GM12891 (cell line): Measurements from ENCODE around the gene TFCP2L1.

ENCODE experiments used
- DNase-seq: peaks from one replicate; pipeline ENCODE4 v3.0.0; 2011; ENCODE audit warnings: low spot score; ENCODE audit not compliant: insufficient read length
- FAIRE-seq: peaks from 2 replicates; lab custom pipeline; 2011; peaks lifted over from hg19 to GRCh38; lab: Jason Lieb, UNC
- PAX5 ChIP-seq: IDR thresholded peaks from 2 replicates; pipeline ENCODE4 v1.6.1; 2011; ENCODE audit warnings: low read length, moderate library complexity, mild to moderate bottlenecking; ENCODE audit not compliant: insufficient read depth, severe bottlenecking
- POLR2A ChIP-seq: IDR thresholded peaks from 2 replicates; pipeline ENCODE4 v1.6.1; 2011; ENCODE audit warnings: low read depth, low read length, control low read depth
- POLR2AphosphoS5 ChIP-seq: IDR thresholded peaks from 2 replicates; pipeline ENCODE4 v1.6.1; 2011; ENCODE audit warnings: low read depth, low read length, control low read depth
- POU2F2 ChIP-seq: IDR thresholded peaks from 2 replicates; pipeline ENCODE4 v1.6.1; 2011; ENCODE audit warnings: low read depth, mild to moderate bottlenecking, control low read depth, low read length, moderate library complexity
- SPI1 ChIP-seq: IDR thresholded peaks from 2 replicates; pipeline ENCODE4 v1.6.1; 2011; ENCODE audit warnings: low read depth, low read length, control low read depth
- TAF1 ChIP-seq: IDR thresholded peaks from 2 replicates; pipeline ENCODE4 v1.6.1; 2011; ENCODE audit warnings: low read depth, low read length, control low read depth

Gene TFCP2L1

DNA sequence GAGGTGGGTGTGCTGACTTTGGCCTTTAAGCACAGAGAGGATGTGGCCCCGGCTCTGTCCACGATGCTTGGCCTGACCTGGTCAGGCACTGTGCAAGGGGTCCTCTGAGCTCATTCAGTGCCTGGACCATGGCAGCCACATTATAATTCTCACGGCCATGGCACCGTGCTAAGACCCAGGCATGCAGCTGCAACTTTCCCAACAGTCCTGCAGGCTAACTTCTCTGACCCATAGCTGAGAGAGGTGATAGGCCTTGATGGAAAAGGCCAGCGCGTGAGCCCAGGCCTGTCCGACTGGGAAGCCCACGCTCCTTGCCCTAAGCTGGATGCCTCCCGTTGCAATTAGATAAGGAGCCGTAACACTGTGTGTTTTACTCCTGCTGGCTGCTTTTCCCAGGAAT lies 99.9 kb downstream of the TFCP2L1 start:
- DNase-seq = no peak
- TF ChIP-seq PAX5 (no peak), POLR2AphosphoS5 (no peak), POLR2A (no peak), POU2F2 (no peak), SPI1 (no peak), TAF1 (no peak)
- FAIRE-seq = no peak

DNA sequence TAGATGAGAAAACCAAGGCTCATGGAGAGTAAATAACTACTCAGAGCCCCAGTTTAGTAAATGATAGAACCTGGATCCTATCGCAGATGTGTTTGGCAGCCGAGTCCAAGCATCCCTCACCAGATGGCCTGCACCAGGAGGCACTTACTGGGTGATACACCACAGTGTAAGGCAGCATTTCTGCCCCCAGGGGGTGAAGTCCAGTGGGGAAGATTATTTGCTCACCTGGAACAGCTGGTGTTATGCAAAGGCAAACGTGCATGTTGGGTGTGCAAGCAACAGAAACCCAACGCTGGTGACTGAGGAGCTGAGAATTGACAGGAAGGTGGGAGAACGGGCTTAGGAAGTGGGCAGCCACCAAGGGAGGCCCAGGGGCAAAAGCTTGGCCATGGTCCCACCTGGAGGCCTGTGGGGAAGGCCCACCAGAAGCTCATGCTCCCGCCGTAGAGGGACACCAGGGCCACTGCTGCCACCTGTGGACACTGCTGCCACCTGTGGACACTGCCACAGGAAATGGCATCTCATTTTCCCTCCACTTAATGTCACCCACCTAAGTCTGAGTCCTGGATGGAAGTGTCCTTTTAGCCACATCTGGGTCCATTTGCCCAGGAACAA lies 100.6 kb downstream of the TFCP2L1 start:
- DNase-seq (no peak), FAIRE-seq (no peak)
- no peak for TF ChIP-seq POLR2AphosphoS5
- TF ChIP-seq POLR2A = no peak
- no peak for TF ChIP-seq PAX5
- TF ChIP-seq TAF1 = no peak
- no peak for TF ChIP-seq POU2F2
- TF ChIP-seq SPI1 = no peak

DNA sequence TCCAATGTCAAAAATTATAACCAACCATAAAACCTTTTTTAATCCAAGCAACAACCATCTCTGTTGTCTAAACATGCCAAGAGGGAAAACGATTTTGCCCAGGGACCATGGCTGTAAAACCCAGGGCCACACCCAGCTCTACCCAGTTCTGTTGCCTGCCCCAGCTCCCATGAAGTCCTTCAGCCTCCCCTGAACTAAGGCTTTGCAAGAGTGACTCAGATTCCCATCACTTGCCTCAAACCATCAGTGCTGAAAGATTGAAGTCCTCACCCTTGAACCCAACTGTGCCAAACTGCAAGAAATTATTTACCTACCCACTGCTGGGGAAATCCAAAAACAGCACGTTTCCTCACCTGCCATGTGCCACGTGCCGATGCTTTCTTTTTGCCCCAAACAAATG lies 102.5 kb downstream of the TFCP2L1 start:
- DNase-seq (no peak), FAIRE-seq (no peak)
- TF ChIP-seq TAF1 (no peak), POU2F2 (no peak), SPI1 (no peak), POLR2AphosphoS5 (no peak), POLR2A (no peak), PAX5 (no peak)

DNA sequence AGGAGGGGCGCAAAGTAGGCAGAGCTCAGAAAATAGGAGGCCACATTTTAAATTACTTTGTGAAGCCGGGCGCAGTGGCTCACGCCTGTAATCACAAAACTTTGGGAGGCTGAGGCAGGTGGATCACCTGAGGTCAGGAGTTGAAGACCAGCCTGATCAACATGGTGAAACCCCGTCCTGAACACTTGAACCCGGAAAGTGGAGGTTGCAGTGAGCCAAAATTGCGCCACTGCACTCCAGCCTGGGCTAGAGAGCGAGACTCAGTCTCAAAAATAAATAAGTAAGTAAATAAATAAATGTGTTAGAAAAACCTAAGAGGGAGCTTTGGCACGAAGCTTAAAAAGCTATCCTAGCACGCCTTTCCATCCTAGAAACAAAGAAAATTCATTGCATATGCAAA lies 105.5 kb downstream of the TFCP2L1 start:
- no peak for DNase-seq
- TF ChIP-seq POLR2A (no peak), POU2F2 (no peak), TAF1 (no peak), SPI1 (no peak), PAX5 (no peak), POLR2AphosphoS5 (no peak)
- no peak for FAIRE-seq

DNA sequence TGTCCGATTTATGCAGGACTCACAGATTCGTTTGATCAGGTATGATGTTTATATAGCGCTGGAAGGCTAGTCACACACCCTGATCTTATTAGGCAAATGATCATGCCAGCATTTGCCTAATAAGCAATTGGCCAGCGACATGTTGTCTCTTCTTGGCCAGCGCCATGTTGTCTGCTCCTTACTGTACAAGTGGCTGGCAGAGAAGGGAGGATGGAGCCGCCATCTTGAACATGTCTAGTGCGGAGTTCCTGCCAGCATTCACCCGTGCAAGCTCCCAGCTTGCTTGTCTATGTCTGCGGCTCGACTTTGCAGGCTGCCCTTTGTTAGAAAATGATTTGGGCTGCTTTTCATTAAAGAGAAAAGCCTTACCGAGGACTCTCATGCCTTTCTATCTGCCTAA lies 106.3 kb downstream of the TFCP2L1 start:
- TF ChIP-seq SPI1 (no peak), POLR2A (no peak), PAX5 (no peak), POU2F2 (no peak), TAF1 (no peak)
- no peak for DNase-seq
- FAIRE-seq = no peak

DNA sequence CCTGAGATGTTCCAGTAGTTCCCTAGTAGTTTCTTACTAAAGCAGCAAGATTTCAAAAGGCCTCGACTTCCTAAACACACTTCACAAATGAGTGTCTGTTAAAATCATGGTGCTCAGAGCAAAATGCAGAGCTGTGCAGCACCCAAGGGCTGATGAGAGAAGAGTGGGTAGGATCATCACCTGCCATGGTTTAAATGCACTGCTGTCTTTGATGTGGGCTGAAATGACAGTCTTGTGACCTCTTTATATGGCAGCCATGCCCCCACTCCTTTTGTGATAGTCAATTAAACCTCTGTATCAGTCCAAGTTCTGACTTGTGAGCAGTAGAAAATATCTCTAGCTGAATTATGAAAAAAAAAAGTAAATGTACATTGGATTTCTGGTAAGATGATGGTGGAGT lies 107.1 kb downstream of the TFCP2L1 start:
- DNase-seq (no peak), FAIRE-seq (no peak)
- TF ChIP-seq POLR2A (no peak), SPI1 (no peak), TAF1 (no peak), POLR2AphosphoS5 (no peak), POU2F2 (no peak), PAX5 (no peak)

DNA sequence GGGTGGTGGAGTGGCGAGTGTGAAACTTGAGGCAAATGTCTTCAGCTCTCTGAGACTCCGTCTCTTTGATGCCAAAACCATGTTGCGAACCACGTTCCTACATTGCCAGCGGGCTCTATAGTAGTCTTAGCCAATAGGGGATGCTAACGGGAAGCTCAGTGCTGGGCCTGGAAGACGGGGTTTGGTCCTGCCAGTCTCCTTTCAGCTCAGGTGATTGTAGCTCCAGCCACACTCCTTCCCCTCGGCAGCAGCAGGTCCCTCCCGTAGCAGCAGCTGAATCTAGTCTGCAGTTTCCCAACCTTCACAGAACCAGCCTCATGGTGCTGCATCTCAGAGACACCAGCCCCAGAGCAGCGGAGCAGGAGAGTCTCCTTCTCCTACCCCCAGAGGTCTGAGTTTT lies 109.7 kb downstream of the TFCP2L1 start:
- DNase-seq (no peak), FAIRE-seq (no peak)
- TF ChIP-seq TAF1 (no peak), POU2F2 (no peak), SPI1 (no peak), POLR2A (no peak), POLR2AphosphoS5 (no peak), PAX5 (no peak)

DNA sequence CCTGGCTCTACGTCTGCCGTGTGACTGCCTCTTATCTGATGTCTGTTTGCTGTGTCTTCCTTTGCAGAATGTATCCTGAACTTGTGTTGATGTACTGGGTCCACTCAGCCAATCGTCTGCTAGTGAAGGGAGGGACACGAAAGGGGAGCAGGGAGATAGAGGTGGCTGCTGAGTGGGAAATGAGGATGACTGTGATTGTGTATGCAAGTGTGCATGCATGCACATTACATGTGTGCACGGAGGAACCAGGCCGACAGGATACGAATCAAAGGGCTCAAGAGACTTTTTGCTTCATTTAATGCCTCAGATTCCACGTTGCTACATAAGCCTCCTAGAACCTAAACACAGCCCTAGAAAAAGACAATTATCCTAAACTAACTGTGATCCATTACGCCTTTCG lies 111.2 kb downstream of the TFCP2L1 start:
- DNase-seq = no peak
- TF ChIP-seq PAX5 (no peak), SPI1 (no peak), POU2F2 (no peak), POLR2AphosphoS5 (no peak), POLR2A (no peak), TAF1 (no peak)
- no peak for FAIRE-seq

DNA sequence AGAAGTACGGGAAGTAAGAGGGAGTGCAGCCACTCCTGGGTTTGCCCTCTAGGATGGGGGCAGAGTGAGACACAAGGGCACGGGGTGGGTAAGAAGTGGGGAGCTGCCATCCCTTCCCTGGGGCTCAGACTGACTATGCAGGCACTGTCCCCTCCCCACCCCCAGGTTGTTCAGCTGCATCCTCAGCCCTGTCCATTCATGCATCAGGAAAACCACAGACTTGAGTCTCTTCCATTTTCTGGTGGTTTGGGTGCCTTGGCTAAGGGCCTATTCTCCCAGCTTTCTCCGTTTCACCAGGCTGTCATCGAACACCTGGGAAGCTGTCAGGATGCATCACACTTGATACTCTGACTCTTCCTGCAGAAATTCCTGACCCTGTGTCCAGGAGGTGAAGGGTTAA lies 111.9 kb downstream of the TFCP2L1 start:
- FAIRE-seq (no peak), DNase-seq (no peak)
- TF ChIP-seq TAF1 = no peak
- no peak for TF ChIP-seq POLR2AphosphoS5
- no peak for TF ChIP-seq POLR2A
- TF ChIP-seq PAX5 = no peak
- no peak for TF ChIP-seq SPI1
- TF ChIP-seq POU2F2 = no peak

DNA sequence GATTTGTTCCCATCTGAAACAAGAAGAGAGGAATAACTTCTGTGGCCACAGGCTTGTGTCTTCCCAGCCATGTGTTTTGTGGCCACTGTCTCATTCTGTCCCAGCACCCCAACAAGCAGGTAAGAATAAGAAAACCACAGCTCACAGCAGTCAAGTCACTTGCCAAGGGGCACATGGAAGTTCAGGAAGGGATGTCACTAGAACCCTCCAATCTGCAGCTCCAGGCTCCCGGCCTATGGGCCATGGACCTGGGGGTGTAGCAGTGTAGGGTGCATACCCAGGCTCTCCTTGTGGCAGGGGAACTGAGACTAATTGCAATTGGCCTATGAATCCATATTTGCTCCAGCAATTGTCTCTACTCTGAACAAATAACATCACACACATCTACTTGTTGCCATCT lies 112.5 kb downstream of the TFCP2L1 start:
- FAIRE-seq (no peak), DNase-seq (no peak)
- TF ChIP-seq PAX5 (no peak), POLR2AphosphoS5 (no peak), POU2F2 (no peak), TAF1 (no peak), POLR2A (no peak), SPI1 (no peak)

DNA sequence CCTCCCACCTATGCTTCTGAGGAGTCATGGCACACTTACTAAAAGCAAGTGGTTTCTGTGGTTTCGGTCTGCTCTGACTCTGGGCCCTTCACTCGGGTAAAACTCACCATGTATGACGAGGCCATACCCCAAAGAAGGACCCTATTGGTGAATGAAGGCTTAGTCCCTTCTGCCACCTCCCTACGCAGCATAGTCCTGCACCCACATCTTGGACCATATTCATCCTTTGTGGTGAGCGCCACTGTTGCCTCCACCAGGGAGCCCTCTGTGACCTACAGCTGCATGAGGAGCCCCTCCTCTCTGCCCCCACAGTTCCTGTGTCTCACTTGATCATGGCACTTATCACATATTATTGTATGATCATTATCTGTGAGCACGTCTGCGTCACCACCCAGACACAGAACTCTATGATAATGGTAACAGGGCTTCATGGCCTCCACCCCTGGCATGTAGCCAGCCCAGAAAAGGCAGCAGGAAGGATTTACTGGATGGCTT lies 113.3 kb downstream of the TFCP2L1 start:
- no peak for TF ChIP-seq SPI1
- no peak for TF ChIP-seq POLR2A
- TF ChIP-seq TAF1 = no peak
- no peak for TF ChIP-seq POU2F2
- no peak for TF ChIP-seq PAX5
- TF ChIP-seq POLR2AphosphoS5 = no peak
- no peak for FAIRE-seq

More for the DNA sequence above, 113.3 kb downstream of the TFCP2L1 start:
- DNase-seq = no peak
